GM20000 (cell line): ENCODE results near the gene TMEM98.

Source experiments
- DNase-seq: peaks from one replicate; pipeline ENCODE4 v3.0.0; 2012; ENCODE audit warnings: low spot score
- TF ChIP-seq, protein P1 (sequence below): IDR thresholded peaks from 2 replicates; pipeline ENCODE4 v1.5.1; 2012; ENCODE audit warnings: mild to moderate bottlenecking, control low read depth; ENCODE audit errors: extremely low read depth, missing control alignments

The TMEM98 gene

DNA sequence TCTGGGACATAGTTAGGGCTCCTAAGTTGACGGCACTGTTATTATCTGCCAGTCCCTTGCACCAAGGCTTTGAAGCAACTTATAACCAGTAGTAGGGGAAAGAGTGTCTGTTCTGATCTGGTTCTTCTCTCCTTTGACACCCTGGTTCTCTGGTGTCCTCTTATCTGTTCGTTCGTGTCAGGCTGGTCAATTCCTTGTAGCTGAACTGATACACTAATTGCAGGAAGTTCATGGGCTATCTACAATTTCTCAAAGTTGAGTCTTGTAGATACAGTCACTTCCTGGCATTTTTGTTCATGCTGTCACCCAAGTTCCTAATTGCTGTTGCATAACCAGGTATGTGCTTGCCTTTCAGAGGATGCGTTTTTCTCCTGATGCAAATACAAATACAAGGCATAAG is 33.7 kb upstream of the TMEM98 start:
- TF ChIP-seq, protein P1, sequence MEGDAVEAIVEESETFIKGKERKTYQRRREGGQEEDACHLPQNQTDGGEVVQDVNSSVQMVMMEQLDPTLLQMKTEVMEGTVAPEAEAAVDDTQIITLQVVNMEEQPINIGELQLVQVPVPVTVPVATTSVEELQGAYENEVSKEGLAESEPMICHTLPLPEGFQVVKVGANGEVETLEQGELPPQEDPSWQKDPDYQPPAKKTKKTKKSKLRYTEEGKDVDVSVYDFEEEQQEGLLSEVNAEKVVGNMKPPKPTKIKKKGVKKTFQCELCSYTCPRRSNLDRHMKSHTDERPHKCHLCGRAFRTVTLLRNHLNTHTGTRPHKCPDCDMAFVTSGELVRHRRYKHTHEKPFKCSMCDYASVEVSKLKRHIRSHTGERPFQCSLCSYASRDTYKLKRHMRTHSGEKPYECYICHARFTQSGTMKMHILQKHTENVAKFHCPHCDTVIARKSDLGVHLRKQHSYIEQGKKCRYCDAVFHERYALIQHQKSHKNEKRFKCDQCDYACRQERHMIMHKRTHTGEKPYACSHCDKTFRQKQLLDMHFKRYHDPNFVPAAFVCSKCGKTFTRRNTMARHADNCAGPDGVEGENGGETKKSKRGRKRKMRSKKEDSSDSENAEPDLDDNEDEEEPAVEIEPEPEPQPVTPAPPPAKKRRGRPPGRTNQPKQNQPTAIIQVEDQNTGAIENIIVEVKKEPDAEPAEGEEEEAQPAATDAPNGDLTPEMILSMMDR, result no peak

DNA sequence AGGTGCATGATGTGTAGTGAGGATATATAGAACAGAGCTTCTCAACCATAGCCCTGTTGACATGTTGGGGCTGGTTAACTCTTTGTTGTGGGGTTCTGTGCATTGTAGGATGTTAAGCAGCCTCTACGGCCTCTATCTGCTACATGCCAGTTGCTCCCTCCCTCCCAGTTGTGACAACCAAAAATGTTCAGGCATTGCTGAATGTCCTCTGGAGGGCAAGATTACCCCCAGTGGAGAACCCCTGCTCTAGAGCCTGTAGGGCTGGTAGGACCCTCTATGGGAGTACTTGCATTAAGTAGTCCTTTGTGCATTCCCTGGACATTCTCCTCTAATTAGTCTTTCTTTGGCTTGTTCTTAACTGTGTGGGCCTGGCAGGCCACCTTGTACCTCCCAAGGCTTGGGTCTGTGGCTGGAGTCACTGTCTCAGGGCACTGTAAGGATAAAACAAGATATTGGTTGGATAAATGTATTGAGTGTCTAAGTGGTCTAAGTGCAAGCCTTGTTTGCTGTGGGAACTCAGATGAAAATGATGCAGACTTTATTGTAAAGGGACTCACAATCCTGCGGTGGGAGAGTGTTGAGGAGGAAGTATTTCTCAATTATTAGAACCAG is 31.2 kb upstream of the TMEM98 start:
- TF ChIP-seq, protein P1, result no peak
- DNase-seq, result no peak

More for the DNA sequence above, 33.7 kb upstream of the TMEM98 start:
- DNase-seq, result no peak

- DNase-seq, result no peak
- TF ChIP-seq, protein P1, result no peak
Observed at GRCh38 chr17:32899236-32900013, 28.5 kb upstream of the TMEM98 start.

DNA sequence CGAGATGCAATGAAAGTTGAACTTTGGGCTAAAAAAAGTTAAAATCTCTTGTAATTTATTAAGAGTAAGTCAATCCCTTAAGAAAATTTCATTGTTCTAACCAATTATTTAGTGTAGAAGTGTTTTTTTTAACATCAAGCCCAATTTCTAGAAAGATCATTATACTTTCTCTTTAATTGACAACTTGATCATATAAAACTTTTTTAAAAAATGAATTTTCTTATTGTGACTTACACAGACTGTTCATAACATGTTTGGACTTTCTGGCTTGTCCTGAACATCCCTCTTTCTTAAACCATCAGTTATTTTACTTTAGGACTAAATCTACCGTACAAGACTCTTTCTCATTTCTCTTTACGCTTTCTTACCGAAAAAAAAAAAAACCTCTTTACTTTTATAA is 26.2 kb upstream of the TMEM98 start:
- TF ChIP-seq, protein P1, result no peak

GRCh38 chr17:32903774-32904673 is 23.9 kb upstream of the TMEM98 start:
- TF ChIP-seq, protein P1, result no peak
- no peak for DNase-seq

More for the DNA sequence above, 26.2 kb upstream of the TMEM98 start:
- no peak for DNase-seq

DNA sequence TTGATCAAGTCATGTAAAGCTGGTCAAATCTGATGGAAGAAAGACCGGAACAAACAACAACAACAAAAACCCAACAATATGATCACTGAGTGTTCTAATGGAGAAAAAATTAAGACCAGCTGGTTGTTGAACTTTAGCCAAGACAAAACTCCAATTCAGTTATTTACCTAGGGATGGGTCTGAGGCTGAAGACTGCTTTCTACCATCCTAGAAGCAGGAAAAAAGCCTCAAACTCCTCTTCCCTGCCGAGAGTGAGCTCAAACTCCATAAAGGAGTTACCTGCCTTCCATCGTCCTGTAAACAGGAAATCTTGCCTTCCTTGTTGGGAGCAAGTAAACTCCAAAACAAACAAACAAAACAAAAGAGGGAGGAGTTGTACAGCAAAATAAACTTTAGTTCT is 23.1 kb upstream of the TMEM98 start:
- TF ChIP-seq, protein P1, result no peak
- DNase-seq, result no peak
